AG04449 (cell line): ENCODE measurements around the gene SPAG9.

Experiments
- CTCF ChIA-PET: fragments of 350-600 bp; formaldehyde crosslinking; extraction: SDS; loops from one replicate; lab custom pipeline; 2021; ENCODE audit warnings: antibody characterized with exemption; lab: Yijun Ruan, JAX
- POLR2A ChIA-PET: fragments of 400-600, 350-600 bp; formaldehyde crosslinking; extraction: SDS; loops from one replicate; lab custom pipeline; 2020; ENCODE audit warnings: antibody characterized with exemption, inconsistent platforms; lab: Yijun Ruan, JAX
- DNase-seq: peaks from one replicate; pipeline ENCODE4 v3.0.0-alpha.2; 2010; ENCODE audit warnings: low read depth, low spot score
- H3K4me3 ChIP-seq: 2 replicates; pipeline ENCODE4 v1.5.1; 2011; ENCODE audit warnings: low read depth, mild to moderate bottlenecking, control low read depth, low read length
- CTCF ChIP-seq: IDR thresholded peaks from one replicate; pipeline ENCODE4 v1.5.1; 2011; ENCODE audit warnings: mild to moderate bottlenecking, moderate library complexity, low read length, control low read depth, inconsistent platforms; ENCODE audit not compliant: insufficient read depth; ENCODE audit errors: missing control alignments

SPAG9 gene

GRCh38 chr17:51014129-51014528, 106.5 kb downstream of the SPAG9 start:
- TF ChIP-seq CTCF = no peak
- no peak for DNase-seq
- H3K4me3 ChIP-seq = no peak overlapping the region
- CTCF ChIA-PET = interaction anchor here (0.8 to 3.2 kb wide), 10 partner anchors 10 to 231 kb away, joined by 3 to 30 read pairs (median 4); partner anchors contain the start of gene NME1
- POLR2A ChIA-PET = no interaction called here

GRCh38 chr17:51013322-51013721, 107.3 kb downstream of the SPAG9 start:
- no peak overlapping the region for H3K4me3 ChIP-seq
- TF ChIP-seq CTCF = no peak
- no peak for DNase-seq
- ChIA-PET POLR2A (no interaction called here), CTCF (interaction anchor here (2.6 to 3.2 kb wide), 2 partner anchors 12 to 139 kb away, joined by 12 to 30 read pairs; partner anchors contain the start of gene NME1)

DNA sequence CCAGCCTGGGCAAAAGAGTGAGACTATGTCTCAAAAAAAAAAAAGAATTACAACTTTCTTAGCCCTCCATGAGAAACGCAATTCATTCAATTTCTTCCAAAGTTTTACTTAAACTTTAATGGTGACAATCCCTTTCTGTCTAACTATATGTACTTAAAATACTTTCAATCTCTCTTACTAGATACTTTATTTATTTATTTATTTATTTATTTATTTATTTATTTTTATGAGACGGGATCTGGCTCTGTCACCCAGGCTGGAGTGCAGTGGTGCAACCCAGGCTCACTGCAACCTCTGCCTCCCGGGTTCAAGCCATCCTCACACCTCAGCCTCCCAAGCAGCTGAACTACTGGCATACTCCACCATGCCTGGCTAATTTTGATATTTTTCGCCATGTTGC, 108.1 kb downstream of the SPAG9 start:
- H3K4me3 ChIP-seq = no peak overlapping the region
- ChIA-PET CTCF (interaction anchor here (2.6 to 3.2 kb wide), 2 partner anchors 11 to 140 kb away, joined by 12 to 30 read pairs; partner anchors contain the start of gene NME1), POLR2A (no interaction called here)
- no peak for TF ChIP-seq CTCF
- DNase-seq = no peak

DNA sequence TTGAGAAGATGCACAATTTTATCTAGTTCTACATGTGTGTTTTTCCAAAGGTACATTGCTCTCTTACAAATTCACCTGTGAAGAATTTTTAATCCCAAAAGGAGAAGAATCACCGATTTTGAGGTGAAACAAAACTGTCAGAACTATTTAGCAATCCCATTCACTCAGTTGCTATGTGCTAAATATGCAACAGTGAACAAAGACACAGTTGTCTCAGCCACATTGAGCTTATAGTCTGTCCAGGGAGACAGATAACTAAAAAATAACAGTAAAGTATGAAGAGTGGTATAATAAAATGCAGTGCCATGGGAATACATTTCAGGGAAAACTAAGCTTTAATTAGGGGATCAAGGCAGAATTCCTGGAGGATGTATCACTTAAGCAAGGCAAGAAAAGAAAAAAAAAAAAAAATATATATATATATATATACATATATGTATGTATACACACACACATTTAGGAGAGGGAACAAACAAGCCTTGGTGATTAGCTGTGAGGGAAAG, 110.4 kb downstream of the SPAG9 start:
- TF ChIP-seq CTCF = no peak
- ChIA-PET CTCF (interaction anchor here (0.8 to 2.3 kb wide), 7 partner anchors 8 to 158 kb away, joined by 3 to 16 read pairs (median 6); partner anchors contain the start of gene NME1), POLR2A (interaction anchor here (0.7 kb wide), 1 partner anchor 22 kb away, joined by 4 read pairs; no protein-coding TSS in a partner anchor)
- DNase-seq = no peak
- no peak overlapping the region for H3K4me3 ChIP-seq

DNA sequence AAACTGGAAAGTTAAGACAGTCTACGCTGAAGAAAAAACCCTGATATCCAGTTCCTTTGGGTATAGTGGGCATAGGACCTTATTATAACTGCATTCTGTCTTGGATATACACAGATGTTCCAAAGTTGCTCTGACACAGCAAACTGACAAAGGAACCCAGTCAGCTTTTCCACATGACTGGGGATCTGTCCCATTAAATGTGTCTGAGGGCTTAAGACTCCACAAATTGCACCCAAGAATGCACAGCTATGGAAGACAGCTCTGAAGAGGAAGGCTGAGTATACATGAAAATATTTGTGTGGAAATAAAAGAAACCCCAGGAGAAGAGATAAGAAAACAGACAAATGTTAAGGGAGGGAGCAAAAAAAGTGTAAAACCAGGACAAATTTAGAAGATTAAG, 114.1 kb downstream of the SPAG9 start:
- peak; percentile 54 for DNase-seq
- no peak for TF ChIP-seq CTCF
- ChIA-PET POLR2A (no interaction called here), CTCF (interaction anchor here (10.5 kb wide), 1 partner anchor 48 kb away, joined by 276 read pairs; no protein-coding TSS in a partner anchor)
- no peak overlapping the region for H3K4me3 ChIP-seq

GRCh38 chr17:51005768-51006167, 114.9 kb downstream of the SPAG9 start:
- CTCF ChIA-PET = interaction anchor here (2.2 to 10.5 kb wide), 4 partner anchors 9 to 154 kb away, joined by 10 to 276 read pairs (median 28); partner anchors contain the start of gene NME1
- no peak for TF ChIP-seq CTCF
- DNase-seq = no peak
- H3K4me3 ChIP-seq = no peak overlapping the region
- POLR2A ChIA-PET = no interaction called here
